GM12878 (cell line): ENCODE results near the gene MBD2. TPM values are rescaled to one million over a fixed set of nuclear protein-coding genes. Genes with fewer than 3 reads are reported as not detected.

Experiments used
- ATAC-seq: fragments of 200-7000 bp; cut with Tn5 transposase; 3 replicates; pipeline ENCODE4 v1.9.1; 2020; ENCODE audit warnings: mild to moderate bottlenecking, moderate library complexity
- BruUV-seq: library from RNA; stranded (reverse); fragments of 400-500 nt; replicated peaks from 2 replicates; lab custom pipeline; 2021; lab: Mats Ljungman, UMichigan
- CTCF ChIA-PET: fragments of 300-600 bp; sonication (Branson Sonifier 250); formaldehyde crosslinking; extraction: SDS; loops from one replicate; lab custom pipeline; 2021; ENCODE audit warnings: inconsistent platforms; lab: Yijun Ruan, JAX
- POLR2A ChIA-PET: fragments of 350-600 bp; formaldehyde crosslinking; extraction: SDS; loops from one replicate; lab custom pipeline; 2021; ENCODE audit warnings: inconsistent platforms; lab: Charles Lee
- RAD21 ChIA-PET: fragments of 300-600 bp; sonication (Branson Sonifier 250); formaldehyde crosslinking; loops from one replicate; lab custom pipeline; 2023; ENCODE audit warnings: antibody characterized with exemption; ENCODE audit not compliant: unreplicated experiment; lab: Charles Lee
- SMC1A ChIA-PET: fragments of 300-600 bp; sonication (Branson Sonifier 250); formaldehyde crosslinking; loops from one replicate; lab custom pipeline; 2023; ENCODE audit not compliant: unreplicated experiment, uncharacterized antibody; lab: Charles Lee
- DNase-seq: peaks from one replicate; pipeline ENCODE4 v3.0.0-alpha.2; 2011; ENCODE audit warnings: low read depth, low spot score
- FAIRE-seq: peaks from 3 replicates; lab custom pipeline; 2011; peaks lifted over from hg19 to GRCh38; lab: Jason Lieb, UNC
- H2AFZ ChIP-seq: 2 replicates; pipeline ENCODE4 v1.6.0; 2011; ENCODE audit warnings: low read depth, low read length, control low read depth; ENCODE audit not compliant: control insufficient read depth
- H3K27ac ChIP-seq: 2 replicates; pipeline ENCODE4 v1.5.1; 2011; ENCODE audit warnings: control low read depth; ENCODE audit not compliant: control insufficient read depth, insufficient read depth
- H3K27me3 ChIP-seq, 2 experiments: replicated peaks in 1 of 2; 2 replicates each; pipeline versions ENCODE4 v1.6.0 to v1.6.1; 2011; ENCODE audit warnings: low read length in 1 of 2; ENCODE audit not compliant: control insufficient read depth in 2 of 2, insufficient read depth in 2 of 2
- H3K36me3 ChIP-seq, 2 experiments: 2 replicates each; pipeline ENCODE4 v1.5.1; 2011; ENCODE audit warnings: low read length in 1 of 2; ENCODE audit not compliant: control insufficient read depth in 2 of 2, insufficient read depth in 2 of 2
- H3K4me1 ChIP-seq: 2 replicates; pipeline ENCODE4 v1.6.1; 2011; ENCODE audit warnings: mild to moderate bottlenecking, low read length, moderate library complexity, mixed read lengths; ENCODE audit not compliant: control insufficient read depth, insufficient read depth
- H3K4me2 ChIP-seq: 2 replicates; pipeline ENCODE4 v1.6.0; 2011; ENCODE audit warnings: control low read depth; ENCODE audit not compliant: control insufficient read depth, insufficient read depth
- H3K4me3 ChIP-seq: fragments of 200-600 bp; sonication (generic); 2 replicates; pipeline ENCODE4 v1.5.1; 2016
- H3K79me2 ChIP-seq: 2 replicates; pipeline ENCODE4 v1.6.0; 2011; ENCODE audit warnings: low read length; ENCODE audit not compliant: control insufficient read depth, insufficient read depth
- H3K9ac ChIP-seq: 2 replicates; pipeline ENCODE4 v1.8.0; 2011; ENCODE audit warnings: low read length, control low read depth, mixed read lengths; ENCODE audit not compliant: control insufficient read depth, insufficient read depth
- H3K9me3 ChIP-seq: replicated peaks from 3 replicates; pipeline ENCODE4 v1.5.1; 2011; ENCODE audit warnings: mild to moderate bottlenecking, low read length; ENCODE audit not compliant: control insufficient read depth, insufficient read depth
- H4K20me1 ChIP-seq: 2 replicates; pipeline ENCODE4 v1.6.0; 2011; ENCODE audit not compliant: control insufficient read depth, insufficient read depth
- BCL3 ChIP-seq: IDR thresholded peaks from 2 replicates; pipeline ENCODE4 v1.6.1; 2011; ENCODE audit warnings: borderline replicate concordance, low read depth, mild to moderate bottlenecking, moderate library complexity, low read length; ENCODE audit not compliant: insufficient read depth, poor library complexity, severe bottlenecking
- DPF2 ChIP-seq: fragments of 450-650 bp; IDR thresholded peaks from 2 replicates; pipeline ENCODE4 v1.6.1; 2017; ENCODE audit warnings: mild to moderate bottlenecking
- EZH2 ChIP-seq: IDR thresholded peaks from 2 replicates; pipeline ENCODE4 v1.6.1; 2012; ENCODE audit warnings: low read depth, mild to moderate bottlenecking, control low read depth, inconsistent platforms, low read length, borderline replicate concordance; ENCODE audit not compliant: control insufficient read depth
- GABPA ChIP-seq: IDR thresholded peaks from 2 replicates; pipeline ENCODE4 v1.6.1; 2014; ENCODE audit warnings: antibody characterized with exemption, low read depth, mild to moderate bottlenecking, inconsistent platforms
- HDAC6 ChIP-seq: fragments of 200-600 bp; sonication (generic); IDR thresholded peaks from one replicate; pipeline ENCODE4 v1.8.0; 2017; ENCODE audit warnings: antibody characterized with exemption; ENCODE audit not compliant: unreplicated experiment
- PAX5 ChIP-seq: IDR thresholded peaks from 2 replicates; pipeline ENCODE4 v1.6.1; 2011; ENCODE audit warnings: low read depth, low read length, borderline replicate concordance
- TARDBP ChIP-seq: IDR thresholded peaks from 2 replicates; pipeline ENCODE4 v1.6.1; 2016; ENCODE audit warnings: borderline replicate concordance
- USF2 ChIP-seq: IDR thresholded peaks from 2 replicates; pipeline ENCODE4 v1.6.1; 2011; ENCODE audit warnings: low read depth, low read length, improper control_type of control experiment, borderline replicate concordance
- ZBTB11 ChIP-seq: fragments of 450-650 bp; formaldehyde crosslinking; IDR thresholded peaks from 2 replicates; pipeline ENCODE4 v1.5.0; 2022; ENCODE audit warnings: mild to moderate bottlenecking, missing genetic modification characterization
- ZBTB33 ChIP-seq: fragments of 450-650 bp; IDR thresholded peaks from 2 replicates; pipeline ENCODE4 v1.6.1; 2017; ENCODE audit warnings: mild to moderate bottlenecking
- WGBS: methylation state at CpG from one replicate; pipeline ENCODE4 v1.1.6; 2016; ENCODE audit warnings: low lambda C conversion rate; ENCODE audit not compliant: insufficient replicate concordance, insufficient coverage; ENCODE audit errors: missing lambda C conversion rate; 5-methylcytosine and 5-hydroxymethylcytosine counted together
- in situ Hi-C: fragments of 300-500 bp; cut with MboI; formaldehyde crosslinking; loops from 9 replicates; pipeline ENCODE4 v1.14.3; 2018; ENCODE audit warnings: mixed read lengths
- intact Hi-C: fragments of 100-400 bp; cut with micrococcal nuclease; formaldehyde crosslinking; loops from one replicate; pipeline ENCODE4 v1.14.2; 2022; ENCODE audit not compliant: unreplicated experiment
- polyA plus RNA-seq, 11 experiments: library from polyadenylated mRNA; depleted of rRNA in 4 of 11; unstranded in 6 of 11; stranded (reverse) in 5 of 11; fragments of >200 nt; fragmentation: Nextera tagmentation in 4 of 11; fragmentation: Illumina TruSeq in 1 of 11; extraction: Ambion mirVana in 4 of 11; extraction: Trizol in 1 of 11; gene quantifications; 1 replicate in 1 of 11; 2 replicates in 10 of 11; pipeline versions ENCODE4 v1.2.1 to v1.2.3, GENCODE V29; 2011 to 2016; ENCODE audit warnings: inconsistent platforms in 2 of 11, missing spikeins in 2 of 11, low read depth in 1 of 11
- total RNA-seq, 4 experiments: library from RNA; depleted of rRNA in 3 of 4; stranded (reverse); fragments of >200 nt in 3 of 4; fragmentation: Illumina TruSeq in 1 of 4; extraction: Trizol in 1 of 4; gene quantifications; 2 replicates each; pipeline versions ENCODE4 v1.2.1 to v1.2.3, GENCODE V29; 2013 to 2021

MBD2 gene
- total and polyA plus RNA-seq, 10 of the 15 experiments (the other 5 are each of a cell fraction or from before 2014, with no cell fraction given), result 24.1 to 276 (median 57.9) TPM

- Histone ChIP-seq H4K20me1 (no peaks in the 10 kb centered on the region), H3K79me2 (no peaks in the 10 kb centered on the region), H3K36me3 (no peaks in the 10 kb centered on the region), H3K27ac (no peak overlapping the region), H3K9me3 (no peaks in the 10 kb centered on the region; the same call in 2 of the 3 replicates), H3K4me3 (no peak overlapping the region), H3K4me1 (peaks cover 20% of the 10 kb centered on the region), H3K27me3 (no peaks in the 10 kb centered on the region), H3K4me2 (no peak overlapping the region), H3K9ac (no peak overlapping the region), H2AFZ (no peak overlapping the region)
- POLR2A ChIA-PET, result no interaction called here
- no TSS peak for BruUV-seq
- ATAC-seq (no peak), FAIRE-seq (no peak), DNase-seq (no peak)
- in situ Hi-C loops, result loop anchor here (25.0 kb wide), 1 partner anchor 1058 kb away; no protein-coding TSS in a partner anchor
- CTCF ChIA-PET, result interaction anchor here (0.6 kb wide), 1 partner anchor 62 kb away, joined by 3 read pairs; no protein-coding TSS in a partner anchor
- SMC1A ChIA-PET, result interaction anchor here (1.0 kb wide), 1 partner anchor 17 kb away, joined by 3 read pairs; no protein-coding TSS in a partner anchor
- RAD21 ChIA-PET, result interaction anchor here (0.7 kb wide), 1 partner anchor 12 kb away, joined by 3 read pairs; no protein-coding TSS in a partner anchor
- 81% methylated on average over 10 of the region's 10 CpGs for WGBS
- intact Hi-C loops, result no loop called here
- TF ChIP-seq EZH2 (no peak), DPF2 (no peak), USF2 (no peak), GABPA (no peak), BCL3 (no peak), HDAC6 (no peak), ZBTB33 (no peak), PAX5 (no peak), TARDBP (no peak), ZBTB11 (CRISPR knock-in tag) (no peak)
These were observed 29.8 kb upstream of the MBD2 start for GRCh38 chr18:54254265-54254758.
